Stimulated activated CD4-positive, alpha-beta T cell treated with anti-CD3 and anti-CD28 coated beads, Interleukin-2, amount 100 ng/mL, for 48 hours (primary cell): ENCODE measurements around the gene PIAS4.

Experiments used
- DNase-seq, 2 donors: peaks; one replicate each; pipeline ENCODE4 v3.0.0-alpha.2; 2020

Gene PIAS4

GRCh38 chr19:4080473-4080872 lies 72.9 kb downstream of the PIAS4 start:
- DNase-seq, result no peak

DNA sequence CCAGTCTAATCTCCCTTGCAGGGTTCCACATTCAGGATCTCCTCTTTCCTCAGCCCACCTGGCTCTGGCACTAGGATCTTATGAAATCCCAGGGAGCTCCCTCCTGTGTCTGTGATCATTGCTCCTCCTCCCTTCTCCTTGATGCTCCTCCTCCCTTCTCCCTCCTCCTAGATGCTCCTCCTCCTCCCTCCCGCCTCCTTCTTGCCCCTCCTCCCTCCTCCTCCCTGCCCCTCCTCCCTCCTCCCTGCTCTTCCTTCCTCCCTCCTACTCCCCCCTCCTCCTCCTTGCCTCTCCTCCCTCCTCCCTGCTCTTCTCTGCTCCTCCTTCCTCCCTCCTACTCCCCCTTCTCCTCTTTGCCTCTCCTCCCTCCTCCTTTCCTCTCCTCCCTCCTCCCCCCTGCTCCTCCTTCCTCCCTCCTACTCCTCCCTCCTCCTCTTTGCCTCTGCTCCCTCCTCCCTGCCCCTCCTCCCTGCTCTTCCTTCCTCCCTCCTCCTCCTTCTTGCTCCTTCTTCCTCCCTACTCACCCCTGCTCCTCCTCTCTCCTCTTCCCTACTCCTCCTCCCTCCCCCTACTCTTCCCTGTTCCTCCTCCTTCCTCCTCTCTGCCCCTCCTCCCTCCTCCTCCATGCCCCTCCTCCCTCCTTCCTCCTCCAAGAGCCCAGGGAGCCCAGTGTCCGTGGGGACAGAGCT lies 74.0 kb downstream of the PIAS4 start:
- DNase-seq, result no peak

GRCh38 chr19:4082172-4082571 lies 74.6 kb downstream of the PIAS4 start:
- DNase-seq, result no peak

DNA sequence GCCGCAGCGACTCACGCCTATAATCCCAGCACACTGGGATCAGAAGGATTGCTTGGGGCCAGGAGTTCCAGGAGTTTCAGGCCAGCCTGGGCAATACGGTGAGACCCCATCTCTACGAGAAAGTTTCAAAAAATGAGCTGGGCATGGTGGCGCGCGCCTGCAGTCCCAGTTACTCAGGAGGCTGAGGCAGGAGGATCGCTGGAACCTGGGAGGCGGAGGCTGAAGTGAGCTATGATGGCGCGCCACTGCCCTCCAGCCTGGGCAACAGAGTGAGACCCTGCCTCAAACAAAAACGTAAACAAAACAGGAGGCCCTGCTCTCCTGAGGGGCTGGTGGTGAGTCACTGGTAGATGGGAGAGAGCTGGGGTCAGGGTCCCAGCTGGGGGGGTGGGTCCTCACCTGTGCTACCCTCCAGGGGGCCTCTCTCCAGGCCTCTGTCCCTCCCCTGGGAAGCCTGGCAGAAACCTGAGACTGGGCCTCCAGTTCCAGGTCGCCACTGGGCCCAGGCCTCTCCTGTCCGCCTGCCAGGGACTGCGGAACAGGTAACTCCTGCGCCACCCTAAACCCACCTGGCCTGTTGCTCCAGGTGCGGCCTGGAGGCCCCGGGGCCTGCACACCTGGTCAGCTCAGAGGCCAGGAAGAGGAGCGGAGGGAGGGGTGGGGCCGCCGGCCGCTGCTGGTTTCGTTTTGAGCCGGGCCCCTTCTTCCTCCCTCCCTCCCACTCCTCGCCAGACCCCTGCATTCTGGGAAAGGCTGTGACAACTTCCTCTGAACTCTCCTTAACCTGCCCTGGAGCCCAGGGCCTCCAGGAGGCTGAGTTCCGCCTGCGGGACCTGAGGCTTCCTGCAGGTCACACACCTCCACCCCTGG lies 76.4 kb downstream of the PIAS4 start:
- DNase-seq, result no peak

- no peak for DNase-seq
Observed at GRCh38 chr19:4084547-4084877, 77.0 kb downstream of the PIAS4 start.

DNA sequence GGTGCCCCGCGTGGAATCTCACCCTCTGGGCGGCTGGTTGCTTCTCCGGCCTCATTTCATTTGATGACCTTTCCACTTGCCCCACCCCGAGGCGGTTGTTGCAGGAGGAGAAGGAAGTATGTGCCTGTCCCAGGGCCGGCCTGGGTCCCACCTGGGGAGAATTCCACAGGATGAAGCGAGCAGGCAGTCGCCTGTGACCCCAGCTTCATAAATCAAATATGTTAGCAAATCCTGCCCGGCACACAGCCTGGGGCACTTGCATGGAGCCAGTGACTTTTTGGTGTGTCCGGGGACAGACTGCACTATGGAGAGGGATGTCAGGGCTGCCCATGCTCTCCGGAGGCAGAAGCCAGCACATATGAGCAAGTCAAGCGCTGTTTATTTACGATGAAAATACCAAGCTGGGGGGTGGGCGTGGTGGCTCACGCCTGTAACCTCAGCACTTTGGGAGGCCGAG lies 78.9 kb downstream of the PIAS4 start:
- DNase-seq, result no peak

- DNase-seq, result no peak
Observed at GRCh38 chr19:4087787-4088679, 80.5 kb downstream of the PIAS4 start.

DNA sequence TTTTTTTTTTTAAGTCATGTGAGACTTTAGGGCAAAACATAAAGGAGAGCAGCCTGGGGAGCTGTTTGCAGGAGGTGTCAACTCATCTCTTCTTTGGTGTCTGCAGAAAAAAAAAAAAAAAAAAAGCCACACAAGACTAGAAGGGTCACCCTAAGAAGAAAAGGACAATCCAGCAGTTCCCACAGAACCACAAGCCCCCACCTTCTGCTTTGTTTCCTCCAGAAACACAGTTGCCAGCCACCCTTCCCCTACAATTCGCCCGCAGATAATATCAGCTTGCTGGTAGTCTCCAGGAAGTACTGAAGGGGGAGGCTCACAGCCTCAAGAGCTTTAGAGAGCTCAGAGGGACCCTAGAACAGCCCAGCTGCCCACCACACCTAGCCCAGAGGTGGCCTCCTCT lies 81.4 kb downstream of the PIAS4 start:
- DNase-seq, result no peak
